ENCODE measurements around the gene ACSBG1. TPM values are rescaled to one million over a fixed set of nuclear protein-coding genes. Genes with fewer than 3 reads are reported as not detected.
A peak's percentile ranks its signal among the peaks of the same experiment; 100 is the strongest.

Gene ACSBG1
- total RNA-seq, 4 donors from 2014 or later, result 1.5 TPM; not detected in 3

GRCh38 chr15:78244893-78245292, 10.5 kb upstream of the ACSBG1 start:
- 58 to 82% methylated on average over 3 to 7 of the region's 7 CpGs for WGBS, 2 donors (ENCODE audit: low coverage in 1 of 2)
- intact Hi-C loops (cut with DNase I; ENCODE audit: low total_unique reads), result loop anchor here (5.0 kb wide), 2 partner anchors 68 to 133 kb away; no protein-coding TSS in a partner anchor
- no peak overlapping the region for H3K27ac ChIP-seq
- no peak for TF ChIP-seq EP300 (IDR thresholded peaks at IDR 0.05; ENCODE audit: low read depth)
- no peak for TF ChIP-seq POLR2A (IDR thresholded peaks at IDR 0.05)
- no peak for TF ChIP-seq POLR2AphosphoS5 (IDR thresholded peaks at IDR 0.05)
- TF ChIP-seq CTCF (IDR thresholded peaks at IDR 0.05), result no peak
- H3K9me3 ChIP-seq, result no peaks in the 10 kb centered on the region
- H3K36me3 ChIP-seq, result no peaks in the 10 kb centered on the region
- H3K4me1 ChIP-seq, result peaks cover 0 to 25% (median 19%) of the 10 kb centered on the region in 4 donors
- no peak overlapping the region for H3K4me3 ChIP-seq
- H3K27me3 ChIP-seq, result no peaks in the 10 kb centered on the region
- in situ Hi-C loops (cut with MboI; ENCODE audit: low pct_ligation_motif_present in 1 of 4, low pct_unique_long_range_greater_than_20kb in 1 of 4, low sequenced_read_pairs in 3 of 4), result loop anchor here (5.0 to 25.0 kb wide), 3 partner anchors 128 to 283 kb away; no protein-coding TSS in a partner anchor
- DNase-seq, result no peak

- Histone ChIP-seq H3K27me3 (no peaks in the 10 kb centered on the region), H3K36me3 (no peaks in the 10 kb centered on the region), H3K27ac (peak overlapping the region in 3 of 4 donors; percentile 29 to 60 (median 40)), H3K4me1 (peaks cover 0 to 25% (median 19%) of the 10 kb centered on the region in 4 donors), H3K9me3 (no peaks in the 10 kb centered on the region), H3K4me3 (no peak overlapping the region)
- peak; percentile 35 for DNase-seq
- in situ Hi-C loops (cut with MboI; ENCODE audit: low pct_ligation_motif_present in 1 of 4, low pct_unique_long_range_greater_than_20kb in 1 of 4, low sequenced_read_pairs in 3 of 4) (loop anchor here (5.0 to 25.0 kb wide), 3 partner anchors 127 to 282 kb away; no protein-coding TSS in a partner anchor), intact Hi-C loops (cut with DNase I; ENCODE audit: low total_unique reads) (loop anchor here (5.0 kb wide), 2 partner anchors 67 to 132 kb away; no protein-coding TSS in a partner anchor)
- 39 to 58% methylated on average over 3 to 6 of the region's 6 CpGs for WGBS, 2 donors (ENCODE audit: low coverage in 1 of 2)
- TF ChIP-seq POLR2A (IDR thresholded peaks at IDR 0.05) (no peak), EP300 (IDR thresholded peaks at IDR 0.05; ENCODE audit: low read depth) (no peak), POLR2AphosphoS5 (IDR thresholded peaks at IDR 0.05) (no peak), CTCF (IDR thresholded peaks at IDR 0.05) (no peak)
These were observed 9.7 kb upstream of the ACSBG1 start for GRCh38 chr15:78244101-78244500.

DNA sequence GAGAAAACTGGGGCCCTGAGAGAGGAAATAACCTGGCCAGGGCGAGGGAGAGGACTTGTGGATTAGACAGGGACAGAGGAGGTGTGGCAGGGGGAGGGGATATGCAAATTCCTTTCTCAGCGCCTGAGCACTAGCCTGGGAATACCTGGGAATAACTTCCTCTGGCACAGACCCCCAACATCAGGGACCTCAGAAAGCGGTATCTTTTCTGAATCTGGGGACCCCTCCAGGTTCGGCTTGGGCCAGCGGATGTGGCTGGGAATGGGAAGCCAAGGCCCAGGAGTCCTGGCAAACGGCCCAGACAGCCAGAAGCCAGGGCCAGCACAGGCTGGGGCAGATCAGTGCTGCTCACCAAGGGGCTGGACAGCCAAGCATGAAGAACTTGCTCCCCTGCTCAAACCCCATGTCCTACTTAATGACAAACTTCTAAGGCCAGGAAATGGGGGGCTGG, 9.2 kb upstream of the ACSBG1 start:
- Histone ChIP-seq H3K36me3 (no peaks in the 10 kb centered on the region), H3K27me3 (no peaks in the 10 kb centered on the region), H3K4me1 (peaks cover 0 to 25% (median 19%) of the 10 kb centered on the region in 4 donors), H3K9me3 (no peaks in the 10 kb centered on the region), H3K4me3 (no peak overlapping the region), H3K27ac (peak overlapping the region in 3 of 4 donors; percentile 29 to 60 (median 40))
- 42% methylated on average over 6 of the region's 6 CpGs; no CpG with 5 or more reads in 1 of the 2 donors for whole genome bisulfite sequencing, 2 donors (ENCODE audit: low coverage in 1 of 2)
- in situ Hi-C loops (cut with MboI; ENCODE audit: low pct_ligation_motif_present in 1 of 4, low pct_unique_long_range_greater_than_20kb in 1 of 4, low sequenced_read_pairs in 3 of 4), result loop anchor here (5.0 to 25.0 kb wide), 3 partner anchors 126 to 281 kb away; no protein-coding TSS in a partner anchor
- DNase-seq, result peak; percentile 33
- TF ChIP-seq EP300 (IDR thresholded peaks at IDR 0.05; ENCODE audit: low read depth), result no peak
- TF ChIP-seq CTCF (IDR thresholded peaks at IDR 0.05), result no peak
- TF ChIP-seq POLR2AphosphoS5 (IDR thresholded peaks at IDR 0.05), result no peak
- no peak for TF ChIP-seq POLR2A (IDR thresholded peaks at IDR 0.05)
- intact Hi-C loops (cut with DNase I; ENCODE audit: low total_unique reads), result loop anchor here (5.0 kb wide), 2 partner anchors 66 to 131 kb away; no protein-coding TSS in a partner anchor

- in situ Hi-C loops (cut with MboI; ENCODE audit: low pct_ligation_motif_present in 1 of 4, low pct_unique_long_range_greater_than_20kb in 1 of 4, low sequenced_read_pairs in 3 of 4), result loop anchor here (5.0 to 25.0 kb wide), 3 partner anchors 126 to 281 kb away; no protein-coding TSS in a partner anchor
- no peak overlapping the region for H3K4me3 ChIP-seq
- intact Hi-C loops (cut with DNase I; ENCODE audit: low total_unique reads), result loop anchor here (5.0 kb wide), 2 partner anchors 66 to 131 kb away; no protein-coding TSS in a partner anchor
These were observed 8.7 kb upstream of the ACSBG1 start for GRCh38 chr15:78243058-78243457.

More at GRCh38 chr15:78243058-78243457, 8.7 kb upstream of the ACSBG1 start:
- Histone ChIP-seq H3K27ac (no peak overlapping the region), H3K9me3 (no peaks in the 10 kb centered on the region), H3K27me3 (no peaks in the 10 kb centered on the region), H3K4me1 (peaks cover 0 to 25% (median 19%) of the 10 kb centered on the region in 4 donors), H3K36me3 (no peaks in the 10 kb centered on the region)
- no peak for TF ChIP-seq POLR2AphosphoS5 (IDR thresholded peaks at IDR 0.05)
- TF ChIP-seq EP300 (IDR thresholded peaks at IDR 0.05; ENCODE audit: low read depth), result no peak
- TF ChIP-seq CTCF (IDR thresholded peaks at IDR 0.05), result no peak
- no peak for TF ChIP-seq POLR2A (IDR thresholded peaks at IDR 0.05)
- 76 to 81% methylated on average over 5 to 6 of the region's 6 CpGs for WGBS, 2 donors (ENCODE audit: low coverage in 1 of 2)
- no peak for DNase-seq

Measured in transverse colon (tissue), 4 donors.